Retinal pigment epithelial cell (primary cell): ENCODE results near the gene COPS3.
"Not testable (repeated sequence)": the region's sequence is repeated elsewhere in the genome, so short reads cannot be mapped to it uniquely, and the experiment has no call there.

Experiments used
- DNase-seq: peaks from one replicate; pipeline ENCODE4 v3.0.0-alpha.2; 2010; ENCODE audit warnings: low read depth
- H3K4me3 ChIP-seq: 2 replicates; pipeline ENCODE4 v1.5.1; 2011; ENCODE audit warnings: mild to moderate bottlenecking, low read length, control low read depth, moderate library complexity
- CTCF ChIP-seq: conservative IDR thresholded peaks from 2 replicates; pipeline ENCODE4 v1.5.1; 2011; ENCODE audit warnings: low read depth, low read length, control low read depth, inconsistent platforms

Gene COPS3

DNA sequence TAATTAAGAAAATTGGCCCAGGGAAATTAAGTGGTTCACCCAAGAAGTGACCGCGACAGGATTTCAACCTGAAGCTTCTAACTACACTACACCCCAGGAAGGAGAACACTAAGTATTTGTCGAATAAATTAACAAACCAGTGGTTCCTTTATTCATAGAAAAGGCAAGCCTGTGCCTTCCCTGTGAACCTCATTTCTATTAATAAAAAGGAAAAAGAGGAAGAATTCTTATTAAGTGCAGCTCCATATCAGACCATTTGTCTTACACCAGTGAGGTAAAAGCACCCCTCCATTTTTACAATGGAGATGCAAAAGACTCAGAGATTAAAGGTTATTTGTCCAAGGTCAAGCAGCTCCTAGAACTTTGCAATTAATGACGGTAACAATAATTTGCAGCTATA, 1.7 kb downstream of the COPS3 start:
- TF ChIP-seq CTCF: no peak
- no peak for DNase-seq
- no peak overlapping the region for H3K4me3 ChIP-seq

- H3K4me3 ChIP-seq, DNase-seq: not testable (repeated sequence)
Observed at GRCh38 chr17:17277431-17277830, 3.6 kb downstream of the COPS3 start.

- no peak for DNase-seq
- no peak for TF ChIP-seq CTCF
- H3K4me3 ChIP-seq: no peak overlapping the region
Observed at GRCh38 chr17:17275971-17276370, 5.1 kb downstream of the COPS3 start.

DNA sequence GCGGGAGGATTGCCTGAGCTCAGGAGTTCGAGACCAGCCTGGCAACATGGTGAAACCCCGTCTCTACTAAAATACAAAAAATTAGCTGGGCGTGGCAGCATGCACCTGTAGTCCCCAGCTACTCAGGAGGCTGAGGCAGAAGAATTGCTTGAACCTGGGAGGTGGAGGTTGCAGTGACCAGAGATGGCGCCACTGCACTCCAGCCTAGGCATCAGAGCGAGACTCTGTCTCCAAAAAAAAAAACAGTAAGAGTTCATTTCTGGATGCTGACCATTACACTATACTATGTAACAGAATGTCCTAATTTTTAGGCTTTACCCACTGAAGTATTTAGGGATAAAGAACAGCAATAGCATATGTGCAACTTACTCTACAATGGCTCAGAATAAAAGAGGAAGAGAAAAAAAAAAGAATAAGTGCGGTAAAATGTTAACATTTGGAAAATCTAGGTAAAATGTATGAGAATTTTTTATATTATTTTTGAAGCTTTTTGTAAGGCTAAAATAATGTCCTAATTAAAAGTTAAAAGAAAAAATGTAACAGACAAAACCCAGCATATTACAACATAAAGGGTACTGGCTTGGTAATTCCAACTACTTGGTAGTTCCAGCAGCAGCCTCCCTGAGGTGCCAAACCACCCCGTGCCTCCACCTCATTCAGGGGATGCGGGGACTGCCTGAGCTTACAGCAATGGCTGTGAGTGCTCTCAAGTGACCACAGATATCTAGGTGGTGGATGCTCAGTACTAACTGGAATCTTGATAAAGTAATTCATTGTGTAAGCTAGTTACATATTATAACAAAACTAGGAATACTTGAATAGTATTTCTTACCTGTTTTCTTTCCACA, 10.9 kb downstream of the COPS3 start:
- H3K4me3 ChIP-seq: no peak overlapping the region
- no peak for DNase-seq
- TF ChIP-seq CTCF: peak; percentile 46

- H3K4me3 ChIP-seq: no peak overlapping the region
- DNase-seq: no peak
- no peak for TF ChIP-seq CTCF
Observed at GRCh38 chr17:17264430-17264829, 16.6 kb downstream of the COPS3 start.

- no peak overlapping the region for H3K4me3 ChIP-seq
- TF ChIP-seq CTCF: no peak
- DNase-seq: no peak
Observed at GRCh38 chr17:17258998-17259397, 22.0 kb downstream of the COPS3 start.

GRCh38 chr17:17258011-17258410, 23.0 kb downstream of the COPS3 start:
- TF ChIP-seq CTCF: no peak
- no peak for DNase-seq
- H3K4me3 ChIP-seq: no peak overlapping the region

GRCh38 chr17:17256316-17256715, 24.7 kb downstream of the COPS3 start:
- no peak for TF ChIP-seq CTCF
- no peak for DNase-seq
- H3K4me3 ChIP-seq: no peak overlapping the region

DNA sequence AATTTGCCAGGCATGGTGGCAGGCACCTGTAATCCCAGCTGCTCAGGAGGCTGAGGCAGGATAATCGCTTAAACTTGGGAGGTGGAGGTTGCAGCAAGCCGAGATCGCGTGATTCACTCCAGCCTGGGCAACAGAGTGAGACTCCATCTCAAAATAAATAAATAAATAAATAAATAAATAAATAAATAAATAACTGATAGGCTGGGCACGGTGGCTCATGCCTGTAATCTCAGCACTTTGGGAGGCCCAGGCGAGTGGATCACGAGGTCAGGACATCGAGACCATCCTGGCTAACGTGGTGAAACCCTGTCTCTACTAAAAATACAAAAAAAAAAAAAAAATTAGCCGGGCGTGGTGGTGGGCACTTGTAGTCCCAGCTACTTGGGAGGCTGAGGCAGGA, 25.4 kb downstream of the COPS3 start:
- H3K4me3 ChIP-seq, DNase-seq: not testable (repeated sequence)
